HFFc6 (cell line): ENCODE data around the gene ZNF491. TPM values are rescaled to one million over a fixed set of nuclear protein-coding genes. Genes with fewer than 3 reads are reported as not detected.

Experiments
- DNase-seq: peaks from one replicate; pipeline ENCODE4 v3.0.0-alpha.2; 2018
- H3K27ac Mint-ChIP-seq: 2 replicates; pipeline ENCODE4 v1.8.0; 2020; ENCODE audit warnings: mild to moderate bottlenecking, mixed read lengths
- H3K27me3 Mint-ChIP-seq: 2 replicates; pipeline ENCODE4 v1.8.0; 2021; ENCODE audit warnings: mild to moderate bottlenecking, moderate library complexity, mixed read lengths; ENCODE audit not compliant: insufficient read depth
- H3K36me3 Mint-ChIP-seq: 2 replicates; pipeline ENCODE4 v1.8.0; 2021; ENCODE audit warnings: low read depth, mixed read lengths
- H3K4me1 Mint-ChIP-seq: 2 replicates; pipeline ENCODE4 v1.8.0; 2020; ENCODE audit warnings: low read depth, mixed read lengths
- H3K4me3 Mint-ChIP-seq: 2 replicates; pipeline ENCODE4 v1.8.0; 2020; ENCODE audit warnings: mild to moderate bottlenecking, moderate library complexity, mixed read lengths
- H3K9me3 Mint-ChIP-seq: 2 replicates; pipeline ENCODE4 v1.8.0; 2020; ENCODE audit warnings: mild to moderate bottlenecking, mixed read lengths
- CTCF ChIP-seq: fragments of 200-600 bp; sonication (generic); IDR thresholded peaks from 2 replicates; pipeline ENCODE4 v1.5.0; 2021; ENCODE audit warnings: antibody characterized with exemption, mild to moderate bottlenecking
- total RNA-seq, 6 experiments: library from RNA; stranded (reverse); fragmentation: NEBNext Ultra II Directional; extraction: Animal tissue kit (Norgen Biotek cat#: 25700); gene quantifications; 2 replicates in 1 of 6; 3 replicates in 5 of 6; pipeline ENCODE4 v1.2.3, GENCODE V29; 2021

Gene ZNF491
- total RNA-seq, 6 experiments from 2014 or later = 1.3 to 2.4 (median 1.5) TPM

GRCh38 chr19:11759805-11760204 lies 38.5 kb upstream of the ZNF491 start:
- DNase-seq = no peak
- no peak for TF ChIP-seq CTCF
- Mint-ChIP-seq H3K4me3 (no peak overlapping the region), H3K9me3 (peaks cover 32% of the 10 kb centered on the region), H3K27ac (no peak overlapping the region), H3K27me3 (peaks cover 6% of the 10 kb centered on the region), H3K36me3 (peaks cover 15% of the 10 kb centered on the region), H3K4me1 (no peaks in the 10 kb centered on the region)

GRCh38 chr19:11763117-11763516 lies 35.2 kb upstream of the ZNF491 start:
- peaks cover 10% of the 10 kb centered on the region for H3K4me1 Mint-ChIP-seq
- no peak overlapping the region for H3K27ac Mint-ChIP-seq
- no peak for DNase-seq
- peaks cover 5% of the 10 kb centered on the region for H3K27me3 Mint-ChIP-seq
- H3K36me3 Mint-ChIP-seq = no peaks in the 10 kb centered on the region
- H3K9me3 Mint-ChIP-seq = peaks cover 7% of the 10 kb centered on the region
- TF ChIP-seq CTCF = no peak
- H3K4me3 Mint-ChIP-seq = no peak overlapping the region

GRCh38 chr19:11763611-11764010 lies 34.7 kb upstream of the ZNF491 start:
- H3K4me1 Mint-ChIP-seq = peaks cover 14% of the 10 kb centered on the region
- no peak overlapping the region for H3K27ac Mint-ChIP-seq
- H3K4me3 Mint-ChIP-seq = no peak overlapping the region
- TF ChIP-seq CTCF = no peak
- peaks cover 5% of the 10 kb centered on the region for H3K27me3 Mint-ChIP-seq
- peaks cover 3% of the 10 kb centered on the region for H3K36me3 Mint-ChIP-seq
- no peak for DNase-seq
- peaks cover 10% of the 10 kb centered on the region for H3K9me3 Mint-ChIP-seq

- DNase-seq = peak; percentile 95
- peak within 1 kb of the TSS; percentile 97 for H3K4me3 Mint-ChIP-seq
- peaks cover 1% of the 10 kb centered on the region for H3K27me3 Mint-ChIP-seq
- no peak for TF ChIP-seq CTCF
- peaks cover 20% of the 10 kb centered on the region for H3K4me1 Mint-ChIP-seq
- H3K27ac Mint-ChIP-seq = peak within 1 kb of the TSS; percentile 99
- peaks cover 31% of the 10 kb centered on the region for H3K36me3 Mint-ChIP-seq
- H3K9me3 Mint-ChIP-seq = peaks cover 37% of the 10 kb centered on the region
These were observed 31.4 kb upstream of the ZNF491 start, which contains the start of gene ZNF441 for GRCh38 chr19:11766597-11767591. TSS of gene ZNF441 (plus strand) at chr19:11767000. CDS start at chr19:11767194, 194 bp downstream.

GRCh38 chr19:11767633-11768133 lies 30.6 kb upstream of the ZNF491 start:
- Mint-ChIP-seq H3K4me3 (peak overlapping the region; percentile 97), H3K4me1 (peaks cover 20% of the 10 kb centered on the region), H3K27me3 (peaks cover 1% of the 10 kb centered on the region), H3K36me3 (peaks cover 39% of the 10 kb centered on the region), H3K27ac (peak overlapping the region; percentile 99), H3K9me3 (peaks cover 39% of the 10 kb centered on the region)
- TF ChIP-seq CTCF = no peak
- peak; percentile 16 for DNase-seq
